DOHH2 (cell line): ENCODE results near the gene FAM184A.
"Not testable (repeated sequence)": the region's sequence is repeated elsewhere in the genome, so short reads cannot be mapped to it uniquely, and the experiment has no call there.

Experiments used
- H3F3A ChIP-seq: fragments of 200-600 bp; sonication (generic), shearing (Covaris generic); 2 replicates; pipeline ENCODE4 v1.6.0; 2016; ENCODE audit warnings: antibody characterized with exemption, mild to moderate bottlenecking; ENCODE audit not compliant: control insufficient read depth, insufficient read depth
- H3K27ac ChIP-seq: fragments of 200-600 bp; sonication (generic); 2 replicates; pipeline ENCODE4 v1.5.1; 2014; ENCODE audit warnings: low read depth, mild to moderate bottlenecking, low read length, moderate library complexity
- H3K27me3 ChIP-seq: fragments of 200-600 bp; sonication (generic); 2 replicates; pipeline ENCODE4 v1.6.1; 2014; ENCODE audit warnings: mild to moderate bottlenecking, low read length, mixed read lengths; ENCODE audit not compliant: control insufficient read depth
- H3K36me3 ChIP-seq: fragments of 200-600 bp; sonication (generic); 2 replicates; pipeline ENCODE4 v1.6.1; 2014; ENCODE audit warnings: mild to moderate bottlenecking, low read length, moderate library complexity, mixed read lengths; ENCODE audit not compliant: control insufficient read depth
- H3K4me1 ChIP-seq: fragments of 200-600 bp; sonication (generic); 2 replicates; pipeline ENCODE4 v1.6.1; 2014; ENCODE audit warnings: mild to moderate bottlenecking, low read length, mixed read lengths; ENCODE audit not compliant: control insufficient read depth
- H3K4me2 ChIP-seq: fragments of 200-600 bp; sonication (generic); 2 replicates; pipeline ENCODE4 v1.6.0; 2014; ENCODE audit warnings: mild to moderate bottlenecking, low read length, moderate library complexity
- H3K4me3 ChIP-seq: fragments of 200-600 bp; sonication (generic); 2 replicates; pipeline ENCODE4 v1.5.1; 2014; ENCODE audit warnings: mild to moderate bottlenecking, low read length, mixed read lengths
- H3K79me2 ChIP-seq: fragments of 200-600 bp; sonication (generic); 2 replicates; pipeline ENCODE4 v1.6.1; 2014; ENCODE audit warnings: mild to moderate bottlenecking, low read length, mixed read lengths; ENCODE audit not compliant: control insufficient read depth
- H3K9me2 ChIP-seq: fragments of 200-600 bp; sonication (generic); replicated peaks from 2 replicates; pipeline ENCODE4 v1.6.1; 2014; ENCODE audit warnings: mild to moderate bottlenecking, low read length, mixed read lengths; ENCODE audit not compliant: control insufficient read depth
- H3K9me3 ChIP-seq: fragments of 200-600 bp; sonication (generic); 2 replicates; pipeline ENCODE4 v1.6.1; 2014; ENCODE audit warnings: antibody characterized with exemption, low read length, mixed read lengths; ENCODE audit not compliant: control insufficient read depth, insufficient read depth
- H4K20me1 ChIP-seq: fragments of 200-600 bp; sonication (generic); 2 replicates; pipeline ENCODE4 v1.6.0; 2014; ENCODE audit warnings: low read depth, mild to moderate bottlenecking, antibody characterized with exemption, low read length, moderate library complexity; ENCODE audit not compliant: control insufficient read depth, insufficient read depth
- CTCF ChIP-seq: fragments of 200-600 bp; sonication (generic); IDR thresholded peaks from one replicate; pipeline ENCODE4 v1.5.1; 2014; ENCODE audit warnings: antibody characterized with exemption, mild to moderate bottlenecking, low read depth, low read length; ENCODE audit not compliant: poor library complexity, severe bottlenecking
- EZH2phosphoT487 ChIP-seq: fragments of 200-600 bp; sonication (generic); IDR thresholded peaks from 2 replicates; pipeline ENCODE4 v1.6.1; 2017; ENCODE audit warnings: borderline replicate concordance, mild to moderate bottlenecking, antibody characterized with exemption, low read length, moderate library complexity, mixed read lengths

Gene FAM184A

GRCh38 chr6:119122336-119122735 is 43.9 kb upstream of the FAM184A start:
- H3K4me3 ChIP-seq: no peak overlapping the region
- no peaks in the 10 kb centered on the region for H3K79me2 ChIP-seq
- no peaks in the 10 kb centered on the region for H3K27me3 ChIP-seq
- no peaks in the 10 kb centered on the region for H3K9me3 ChIP-seq
- H3K9me2 ChIP-seq: no peaks in the 10 kb centered on the region
- H3F3A ChIP-seq: no peaks in the 10 kb centered on the region
- TF ChIP-seq EZH2phosphoT487 (no peak), CTCF (no peak)
- H3K4me1 ChIP-seq: no peaks in the 10 kb centered on the region
- H3K4me2 ChIP-seq: no peak overlapping the region
- no peaks in the 10 kb centered on the region for H4K20me1 ChIP-seq
- H3K27ac ChIP-seq: no peak overlapping the region
- no peaks in the 10 kb centered on the region for H3K36me3 ChIP-seq

- Histone ChIP-seq H3K27ac (no peak overlapping the region), H3K9me3 (no peaks in the 10 kb centered on the region), H3K9me2 (no peaks in the 10 kb centered on the region), H3K4me1 (no peaks in the 10 kb centered on the region), H3F3A (no peaks in the 10 kb centered on the region), H3K27me3 (no peaks in the 10 kb centered on the region), H3K36me3 (no peaks in the 10 kb centered on the region), H4K20me1 (no peaks in the 10 kb centered on the region), H3K4me2 (no peak overlapping the region), H3K79me2 (no peaks in the 10 kb centered on the region), H3K4me3 (no peak overlapping the region)
- TF ChIP-seq CTCF: no peak
- no peak for TF ChIP-seq EZH2phosphoT487
Measured at GRCh38 chr6:119121367-119121766, 42.9 kb upstream of the FAM184A start.

- TF ChIP-seq CTCF: no peak
- TF ChIP-seq EZH2phosphoT487: no peak
- no peaks in the 10 kb centered on the region for H3K9me2 ChIP-seq
- H3K4me1 ChIP-seq: no peaks in the 10 kb centered on the region
- H3K27ac ChIP-seq: no peak overlapping the region
- H3K4me3 ChIP-seq: no peak overlapping the region
- no peaks in the 10 kb centered on the region for H3K36me3 ChIP-seq
- H3K9me3 ChIP-seq: no peaks in the 10 kb centered on the region
- H4K20me1 ChIP-seq: no peaks in the 10 kb centered on the region
- no peaks in the 10 kb centered on the region for H3K27me3 ChIP-seq
- H3F3A ChIP-seq: no peaks in the 10 kb centered on the region
- H3K79me2 ChIP-seq: no peaks in the 10 kb centered on the region
- H3K4me2 ChIP-seq: no peak overlapping the region
Measured at GRCh38 chr6:119119989-119120388, 41.5 kb upstream of the FAM184A start.

- not testable (repeated sequence) for H3K4me3 ChIP-seq, H3K4me2 ChIP-seq, H3F3A ChIP-seq, H3K9me3 ChIP-seq, H3K27ac ChIP-seq, H4K20me1 ChIP-seq, H3K79me2 ChIP-seq, H3K9me2 ChIP-seq, H3K27me3 ChIP-seq, H3K36me3 ChIP-seq, H3K4me1 ChIP-seq
Measured at GRCh38 chr6:119119062-119119461, 40.6 kb upstream of the FAM184A start.
